Measurements from ENCODE around the gene PTGFRN.

DNA sequence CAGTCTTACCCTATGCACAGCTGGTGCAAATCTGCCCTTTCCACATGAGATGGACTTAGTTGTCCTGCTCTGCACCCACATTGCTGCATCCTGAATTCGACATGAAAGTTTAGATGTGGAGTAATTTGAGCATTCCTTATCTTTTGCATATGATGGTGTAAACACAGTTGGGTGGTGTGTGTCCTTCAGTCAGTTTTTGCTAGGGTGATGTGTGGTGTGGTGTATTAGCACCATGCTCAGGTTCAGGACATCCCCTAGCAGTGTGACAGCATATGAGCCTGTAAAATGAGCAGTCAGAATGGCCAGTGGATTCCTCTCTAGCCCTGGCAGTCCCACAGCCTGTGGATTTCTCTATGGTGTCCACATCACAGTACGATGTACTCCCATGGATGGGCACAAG is 49.3 kb downstream of the PTGFRN start:
- TF ChIP-seq EZH2phosphoT487 (IDR thresholded peaks at IDR 0.05; ENCODE audit: low read length): no peak
- TF ChIP-seq EZH2 (optimal IDR thresholded peaks at IDR 0.05; ENCODE audit: low read depth, low read length): no peak
- TF ChIP-seq CTCF (IDR thresholded peaks at IDR 0.05; ENCODE audit: low read length): no peak
